ENCODE data around the gene ZBTB6.

ZBTB6 gene, protein sequence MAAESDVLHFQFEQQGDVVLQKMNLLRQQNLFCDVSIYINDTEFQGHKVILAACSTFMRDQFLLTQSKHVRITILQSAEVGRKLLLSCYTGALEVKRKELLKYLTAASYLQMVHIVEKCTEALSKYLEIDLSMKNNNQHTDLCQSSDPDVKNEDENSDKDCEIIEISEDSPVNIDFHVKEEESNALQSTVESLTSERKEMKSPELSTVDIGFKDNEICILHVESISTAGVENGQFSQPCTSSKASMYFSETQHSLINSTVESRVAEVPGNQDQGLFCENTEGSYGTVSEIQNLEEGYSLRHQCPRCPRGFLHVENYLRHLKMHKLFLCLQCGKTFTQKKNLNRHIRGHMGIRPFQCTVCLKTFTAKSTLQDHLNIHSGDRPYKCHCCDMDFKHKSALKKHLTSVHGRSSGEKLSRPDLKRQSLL

DNA sequence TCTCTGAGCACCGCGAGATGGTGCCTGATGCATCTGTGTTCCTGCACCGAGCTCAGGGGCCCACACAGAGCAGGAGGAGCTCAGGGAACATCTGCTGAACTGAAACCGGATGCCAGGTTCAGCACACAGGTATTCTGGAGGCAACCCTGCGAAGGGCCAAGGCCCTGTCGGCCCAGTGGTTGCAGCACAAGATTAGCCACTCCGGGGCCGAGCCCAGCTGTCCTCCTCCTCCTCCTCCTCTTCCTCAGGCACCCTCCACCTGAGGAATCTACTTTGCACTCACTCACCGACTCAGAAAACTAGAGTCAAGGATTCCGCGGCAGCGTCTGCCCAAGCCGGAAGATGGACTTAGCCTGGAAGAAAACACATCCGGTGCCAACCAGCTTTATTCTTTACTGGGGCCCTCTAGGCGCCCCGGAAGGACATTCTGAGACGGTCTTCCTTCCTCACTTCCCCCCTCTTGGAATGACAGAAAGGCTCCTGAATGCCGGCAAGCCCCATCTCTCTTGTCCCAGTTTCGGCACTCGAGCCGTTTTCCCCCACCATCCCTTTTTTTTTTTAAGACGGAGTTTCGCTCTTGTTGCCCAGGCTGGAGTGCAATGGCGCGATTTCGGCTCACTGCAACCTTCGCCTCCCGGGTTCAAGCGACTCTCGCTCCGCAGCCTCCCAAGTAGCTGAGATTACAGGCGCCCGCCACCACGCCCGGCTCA, at the start of gene ZBTB6:
TSS of gene ZBTB6 (minus strand) at position 360 of the 710 bp plus-strand sequence. CDS start 1,251 bp downstream, outside the sequence.
- DNase-seq = peak; percentile 47

DNA sequence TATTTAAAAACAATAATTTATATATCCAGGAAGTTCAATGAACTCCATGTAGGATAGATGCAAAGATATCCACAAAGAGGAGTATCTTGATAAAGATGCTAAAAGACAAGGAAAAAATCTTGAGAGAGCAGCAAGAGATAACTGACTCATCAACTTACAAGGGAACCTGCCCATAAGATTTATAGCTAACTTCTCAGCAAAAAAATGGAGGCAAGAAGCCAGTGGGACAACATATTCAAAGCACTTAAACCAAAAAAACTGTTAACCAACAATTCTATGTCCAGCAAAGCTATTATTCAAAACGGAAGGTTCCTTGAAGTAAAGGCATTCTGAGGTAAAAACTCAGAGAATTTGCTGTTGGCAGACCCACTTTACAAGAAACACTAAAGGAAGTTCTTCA, 48.0 kb upstream of the ZBTB6 start:
- no peak for DNase-seq

DNA sequence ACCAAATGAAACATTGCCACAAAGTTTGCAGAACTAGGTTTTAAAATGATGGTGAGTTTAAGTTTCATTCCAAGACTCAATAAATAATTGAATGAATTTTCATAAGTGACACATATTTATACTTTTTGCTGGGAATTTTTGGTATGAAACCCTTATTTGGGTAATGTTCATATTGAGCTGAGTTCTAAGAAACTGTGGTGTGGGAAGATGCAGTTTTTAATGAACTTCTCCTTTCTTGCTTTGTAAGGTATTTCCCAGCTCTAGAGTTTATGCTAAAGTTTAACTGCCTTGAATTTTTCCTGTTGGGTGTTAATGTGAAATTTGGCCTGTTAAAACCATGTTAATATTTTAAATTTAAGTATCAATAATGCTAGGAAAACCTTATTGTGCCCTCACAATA, 42.8 kb upstream of the ZBTB6 start:
- no peak for DNase-seq

DNA sequence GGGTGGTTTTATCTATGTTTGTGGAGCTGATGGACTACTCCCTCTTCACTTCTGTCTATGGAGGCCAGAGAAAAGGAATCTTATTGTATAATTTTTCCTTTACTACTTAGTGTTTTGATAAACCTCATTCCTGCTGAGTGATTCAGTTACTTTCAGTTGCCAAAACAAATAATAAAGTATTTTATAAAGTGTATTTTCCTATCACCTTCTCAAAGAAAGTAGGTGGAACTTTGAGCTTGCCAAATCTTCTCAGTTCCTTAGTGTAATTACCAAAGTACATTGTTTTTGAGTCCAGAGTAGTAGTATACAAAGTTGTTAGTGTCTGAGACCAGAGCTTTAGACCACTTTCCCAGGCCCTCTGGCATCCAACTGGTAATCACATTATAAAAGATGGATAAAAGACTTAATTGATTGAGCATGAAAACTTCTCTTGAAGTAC, 41.1 kb upstream of the ZBTB6 start:
- no peak for DNase-seq

DNA sequence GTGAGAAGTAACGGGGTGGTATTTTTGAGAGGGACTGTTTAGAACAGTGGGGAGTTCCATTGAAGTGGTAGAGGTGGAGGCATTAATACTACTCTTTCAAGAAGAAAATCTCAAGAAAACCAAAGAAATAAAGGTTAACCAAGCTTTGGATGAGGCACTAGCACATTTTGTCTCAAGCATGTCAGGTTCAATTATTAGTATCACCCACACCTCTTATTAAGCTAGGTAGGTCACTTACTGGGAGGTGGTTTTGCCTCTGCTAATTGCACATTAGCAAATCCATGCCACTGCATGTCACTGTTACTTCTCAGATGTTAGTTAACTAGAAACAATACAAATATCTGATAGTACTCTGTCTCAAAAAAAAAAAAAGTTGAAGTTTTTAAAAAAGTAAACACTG, 37.9 kb upstream of the ZBTB6 start:
- DNase-seq = no peak

DNA sequence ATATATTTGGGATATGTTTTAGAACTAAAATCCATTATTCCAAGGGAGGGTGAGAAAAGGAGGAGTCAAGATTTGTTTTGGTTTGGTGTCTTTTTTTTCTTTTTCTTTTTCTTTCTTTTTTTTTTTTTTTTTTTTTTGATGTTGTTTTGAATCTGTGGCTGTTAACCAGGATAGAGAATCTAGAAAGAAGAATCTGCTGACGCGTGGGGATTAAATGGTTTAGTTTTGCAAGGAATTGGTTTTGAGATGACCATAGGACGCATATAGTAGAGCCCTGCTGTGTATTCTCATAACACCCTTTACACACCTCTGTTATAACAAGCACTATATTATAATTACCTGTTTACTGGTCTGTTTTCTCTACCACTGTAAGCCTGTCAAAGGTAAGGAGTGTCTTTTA, 37.1 kb upstream of the ZBTB6 start:
- DNase-seq = no peak

DNA sequence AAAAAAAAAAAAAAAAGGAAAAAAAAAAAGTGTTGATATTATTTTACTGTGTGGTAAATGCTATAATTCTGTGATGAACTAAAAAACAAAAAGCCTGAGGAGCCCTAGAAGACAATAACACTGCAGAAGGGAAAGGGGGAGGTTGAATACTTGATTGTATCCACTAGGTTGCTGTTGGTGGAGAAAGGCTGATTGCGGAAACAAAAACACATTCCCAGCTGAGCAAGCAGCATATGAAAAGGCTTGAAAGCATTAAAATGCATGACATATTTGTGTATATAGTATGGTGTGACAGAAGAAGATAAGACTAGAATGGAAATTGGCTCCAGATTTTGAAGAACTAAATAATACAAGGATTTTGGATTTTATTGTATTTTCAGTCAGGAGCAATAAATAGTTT, 36.6 kb upstream of the ZBTB6 start:
- DNase-seq = no peak

DNA sequence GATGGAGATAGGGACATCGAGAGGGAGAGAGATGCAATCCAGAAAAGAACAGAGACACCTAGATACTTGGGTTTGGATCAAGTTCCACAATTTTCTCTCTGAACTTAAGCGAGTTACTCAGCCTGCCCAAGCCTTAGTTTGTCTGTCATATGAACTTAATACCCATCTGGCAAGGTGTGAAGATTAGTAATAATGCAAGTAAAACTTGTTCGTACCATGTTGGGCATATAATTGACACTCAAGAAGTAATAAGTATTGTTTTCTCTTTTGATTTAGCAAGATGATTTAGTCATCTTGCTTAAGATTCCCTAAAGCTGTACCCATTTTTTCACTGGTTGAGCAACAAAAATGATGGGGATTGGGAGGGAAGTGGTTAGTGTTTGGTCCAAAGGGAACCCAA, 35.2 kb upstream of the ZBTB6 start:
- DNase-seq = no peak

DNA sequence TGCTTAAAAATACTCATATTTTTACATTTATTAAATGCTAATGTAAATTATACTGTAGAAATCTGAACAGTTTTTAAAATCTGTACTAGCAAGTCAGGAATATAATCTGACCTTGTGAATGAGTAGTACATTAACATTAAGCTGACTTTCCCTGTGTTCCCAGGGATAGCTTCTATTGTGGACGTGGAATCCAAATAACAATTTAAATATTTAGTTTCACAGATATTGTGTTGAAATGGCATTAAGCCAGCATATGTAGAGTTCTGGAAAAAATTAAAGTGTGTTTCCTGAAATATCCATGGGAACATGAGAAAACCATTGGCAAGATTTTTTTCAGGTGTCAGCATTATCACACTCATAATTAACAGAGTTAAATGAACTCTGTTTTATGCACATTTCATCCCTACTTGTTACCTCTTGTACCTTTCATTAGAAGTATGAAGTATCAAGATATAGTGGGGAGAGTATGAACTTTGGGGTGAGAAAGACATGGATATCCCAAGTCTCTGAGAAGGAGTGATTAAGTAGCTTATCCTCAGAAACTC, 33.4 kb upstream of the ZBTB6 start:
- no peak for DNase-seq

DNA sequence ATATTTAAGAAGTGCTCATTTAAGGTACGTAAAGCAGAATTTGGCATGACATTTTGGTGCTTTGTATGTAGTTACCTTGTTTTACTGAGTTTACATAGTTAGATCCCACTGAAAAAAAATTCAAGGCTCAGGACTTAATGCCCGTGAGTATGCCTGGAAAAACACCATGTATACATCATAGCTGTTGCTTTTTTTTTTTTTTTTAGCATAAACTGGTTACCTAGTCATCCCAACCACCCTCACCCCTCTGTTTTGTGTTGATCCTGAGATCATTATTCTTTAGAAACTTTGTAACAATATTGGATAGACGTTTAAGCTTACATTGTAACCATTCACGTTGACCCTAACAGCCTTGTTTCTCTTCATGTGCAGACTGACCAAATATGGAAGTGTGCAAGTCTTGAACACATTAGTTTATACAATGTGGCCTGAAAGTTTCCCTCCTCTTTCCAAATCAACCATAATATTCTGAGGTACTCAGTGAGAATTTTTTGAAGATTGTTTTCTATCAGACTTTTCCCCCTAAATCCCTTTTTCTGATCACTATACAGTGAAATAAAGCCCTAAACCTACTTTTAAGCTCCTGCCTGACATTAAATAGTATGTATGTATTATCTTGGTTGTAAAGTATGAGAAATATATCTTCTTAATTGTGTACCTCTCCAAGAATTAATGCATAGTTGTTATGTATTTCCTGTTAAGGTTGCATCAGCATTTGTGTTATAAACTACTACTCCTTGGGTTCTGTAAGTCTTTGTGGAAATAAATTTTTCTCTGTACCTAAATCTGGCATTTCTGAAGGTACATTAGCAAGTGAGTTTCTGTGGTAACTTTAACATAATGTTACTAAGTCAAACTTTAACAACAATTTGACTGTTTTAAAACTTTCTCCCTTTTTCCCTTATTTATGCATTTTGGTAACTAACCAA, 32.1 kb upstream of the ZBTB6 start:
- DNase-seq = no peak

DNA sequence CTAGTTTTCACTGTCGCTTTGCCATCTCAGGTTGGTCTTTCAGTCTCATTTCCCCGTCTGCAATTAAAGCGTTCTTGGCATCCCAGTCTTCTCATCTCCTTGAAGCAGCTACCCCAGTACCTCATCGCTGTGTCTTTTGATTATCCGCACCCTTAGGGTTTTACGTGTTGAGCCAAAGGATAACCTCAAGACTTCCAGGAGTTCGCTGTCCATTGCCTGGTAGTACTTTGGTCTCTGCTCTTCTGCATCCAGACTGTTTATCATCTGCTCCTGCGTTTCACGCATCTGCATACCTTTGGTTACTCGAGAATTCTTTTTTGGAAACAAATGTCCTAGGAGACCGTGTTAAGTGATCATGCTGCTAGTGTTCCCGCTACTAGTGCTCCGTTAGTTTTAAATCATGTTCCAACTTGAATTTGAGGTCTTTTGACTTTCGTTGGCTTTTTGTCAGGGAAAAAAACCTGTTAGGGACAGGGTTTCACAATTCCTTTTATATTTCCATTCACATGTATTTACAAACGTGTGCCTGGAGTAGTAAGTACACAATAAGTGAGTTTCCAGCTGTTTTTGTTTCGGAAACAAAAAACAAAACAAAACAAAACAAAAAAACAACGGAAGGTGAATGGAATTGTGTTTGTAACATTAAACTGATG, 28.6 kb upstream of the ZBTB6 start:
- no peak for DNase-seq

DNA sequence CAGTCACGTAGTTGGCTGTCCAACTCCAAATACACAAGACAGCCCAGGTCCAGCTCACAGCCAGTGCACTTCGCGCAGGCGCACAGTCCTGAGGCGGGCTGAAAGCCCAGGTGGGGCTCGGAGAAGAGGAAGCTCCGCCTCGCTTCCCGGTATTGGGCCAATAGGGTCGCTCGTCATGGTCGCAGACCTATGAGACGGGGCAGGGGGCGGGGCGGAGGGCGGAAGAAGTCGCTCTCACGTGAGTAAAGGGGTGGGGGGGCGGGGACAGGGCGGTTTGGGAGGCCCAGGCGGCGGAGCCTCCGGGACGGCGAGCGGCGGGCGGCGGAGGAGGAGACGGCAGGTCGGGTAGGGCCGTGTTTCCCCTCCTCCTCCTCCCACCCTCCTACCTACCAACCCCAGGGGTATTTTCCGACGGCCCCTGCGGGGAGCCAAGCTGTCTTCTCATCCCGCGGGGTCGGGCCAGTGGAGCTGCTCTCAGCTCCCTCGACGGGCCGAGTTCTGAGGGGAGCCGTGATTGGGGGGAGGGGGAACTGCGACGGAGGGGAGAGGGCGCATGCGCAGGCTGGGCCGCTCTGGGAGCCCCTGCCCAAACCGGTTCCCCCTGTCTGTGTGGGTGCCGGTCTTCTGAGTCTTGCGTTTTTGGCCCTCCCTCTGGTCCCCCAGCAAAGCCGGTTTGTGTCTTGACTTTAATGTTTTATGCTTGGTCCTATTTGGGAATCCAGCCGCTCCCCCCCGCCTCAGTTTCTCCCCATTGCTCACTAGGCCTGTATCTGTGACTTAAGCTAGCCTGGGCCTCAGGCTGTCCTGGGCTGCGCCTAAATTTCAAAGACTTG, 27.8 kb upstream of the ZBTB6 start, which contains the start of gene RABGAP1:
TSS of gene RABGAP1 (plus strand) at position 272 of the 833 bp plus-strand sequence. CDS start 16,040 bp downstream, outside the sequence.
- peak; percentile 96 for DNase-seq

DNA sequence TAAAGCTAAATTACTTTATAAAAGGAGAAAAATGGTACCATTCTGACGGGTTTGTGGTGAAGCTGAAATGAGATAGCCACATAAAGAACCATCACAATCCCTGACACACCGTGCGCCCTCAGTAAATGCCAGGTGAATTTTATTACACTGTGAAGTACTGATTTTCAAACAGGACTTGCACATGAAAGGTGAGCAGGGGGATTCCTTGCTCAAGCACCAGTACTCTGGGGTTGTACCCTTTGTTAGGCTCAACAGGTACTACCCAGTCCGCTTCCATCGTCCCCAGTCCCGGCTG, 27.3 kb upstream of the ZBTB6 start:
- no peak for DNase-seq

DNA sequence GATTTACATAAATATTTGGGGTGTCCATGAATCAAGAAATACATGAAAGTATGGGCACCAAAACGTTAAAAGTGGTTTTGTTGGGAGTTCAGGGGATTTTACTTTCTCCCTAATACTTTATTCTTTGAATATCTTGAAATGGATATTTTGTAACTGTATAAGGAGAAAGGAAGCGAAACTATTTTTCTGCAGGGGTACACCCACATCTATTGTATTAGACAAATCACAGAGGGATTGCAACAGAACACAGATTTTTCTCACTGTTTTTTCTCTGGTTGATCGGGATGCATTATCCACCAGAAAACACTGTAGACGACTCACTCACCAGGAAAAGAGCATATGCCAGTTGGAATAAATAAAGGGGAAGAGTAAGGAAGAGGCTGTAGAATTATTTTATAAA, 26.5 kb upstream of the ZBTB6 start:
- DNase-seq = no peak

DNA sequence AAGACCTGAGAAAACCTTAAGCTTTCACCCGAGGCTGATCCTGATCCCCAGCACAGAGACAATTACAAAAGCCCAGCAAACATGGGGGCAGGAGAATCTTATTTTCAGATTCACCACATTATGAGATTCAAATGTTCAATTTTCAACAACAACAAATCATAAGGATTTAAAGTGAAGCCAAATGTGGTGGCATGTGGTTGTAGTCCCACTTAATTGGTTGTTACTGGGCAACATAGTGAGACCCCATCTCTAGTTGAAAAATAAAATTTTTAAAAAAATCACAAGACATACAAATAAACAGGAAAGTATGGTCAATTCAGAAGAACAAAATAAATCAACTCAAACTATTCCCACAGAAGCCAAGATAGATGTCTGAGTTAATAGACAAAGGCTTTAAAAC, 23.8 kb upstream of the ZBTB6 start:
- DNase-seq = no peak

DNA sequence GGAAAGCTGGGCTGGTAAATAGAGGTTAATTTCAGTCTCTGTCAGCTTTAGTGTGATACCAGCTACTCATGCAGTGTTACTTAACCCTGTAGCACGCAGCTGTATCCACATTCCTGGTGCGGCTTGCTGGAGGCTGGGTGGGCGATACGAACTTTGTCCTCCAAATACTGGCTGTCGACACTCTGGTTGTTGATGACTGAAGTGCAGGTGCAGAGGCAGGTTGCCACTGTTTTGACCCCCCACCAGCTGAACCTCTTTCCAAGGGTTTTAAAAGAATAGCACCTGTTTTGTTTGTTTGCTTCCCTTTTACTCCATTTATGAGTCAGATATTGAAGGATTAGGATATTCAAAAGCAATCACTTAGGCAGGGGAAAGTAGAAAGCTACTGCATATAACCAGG, 23.3 kb upstream of the ZBTB6 start:
- no peak for DNase-seq

DNA sequence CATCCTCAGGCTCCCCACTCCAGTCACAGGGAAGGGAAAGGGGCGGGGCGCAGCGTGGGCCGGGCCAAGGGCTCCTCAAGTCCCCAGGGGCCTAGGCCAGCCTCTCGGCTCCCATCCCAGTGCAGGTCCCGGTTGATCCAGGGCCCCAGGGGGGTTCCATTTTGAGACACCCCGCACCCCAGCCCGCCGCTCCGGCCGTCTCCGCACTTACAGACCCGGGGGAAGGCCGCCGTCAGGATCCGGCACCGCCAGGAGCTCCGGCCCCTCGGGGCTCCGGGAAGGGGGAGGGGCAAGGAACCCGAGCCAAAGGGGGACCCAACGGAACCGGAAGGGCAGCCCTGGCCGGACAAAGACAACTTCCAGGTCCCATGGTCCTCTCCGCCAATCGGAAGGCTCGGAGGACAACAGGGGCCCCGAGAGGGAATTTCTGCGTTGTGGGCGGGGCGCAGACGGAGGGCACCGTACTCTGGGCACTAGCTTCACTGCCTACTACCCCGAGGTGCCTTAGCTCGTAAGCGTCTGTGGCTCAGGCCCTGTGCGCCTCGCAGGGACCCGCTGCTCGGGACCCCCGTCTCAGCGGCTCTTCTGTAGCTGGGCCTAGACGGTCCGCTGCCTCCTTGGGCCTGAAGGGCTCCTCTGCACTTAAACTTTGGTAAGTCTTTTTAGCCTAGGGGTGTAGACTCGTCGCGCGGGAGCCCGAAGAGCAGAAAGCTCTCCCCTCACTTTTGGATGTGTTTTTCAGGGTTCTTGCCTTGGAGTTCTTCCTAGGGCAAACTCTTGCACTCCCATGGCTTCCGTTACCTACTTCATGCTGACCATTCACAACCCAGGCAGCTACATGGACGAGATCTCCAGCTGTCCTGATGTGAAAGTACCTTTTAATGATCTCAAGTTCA, 18.4 kb upstream of the ZBTB6 start, which contains the start of gene ZBTB26:
TSS of gene ZBTB26 (minus strand) at position 287 of the 896 bp plus-strand sequence. CDS start 11,578 bp downstream, outside the sequence.
- DNase-seq = peak; percentile 75

DNA sequence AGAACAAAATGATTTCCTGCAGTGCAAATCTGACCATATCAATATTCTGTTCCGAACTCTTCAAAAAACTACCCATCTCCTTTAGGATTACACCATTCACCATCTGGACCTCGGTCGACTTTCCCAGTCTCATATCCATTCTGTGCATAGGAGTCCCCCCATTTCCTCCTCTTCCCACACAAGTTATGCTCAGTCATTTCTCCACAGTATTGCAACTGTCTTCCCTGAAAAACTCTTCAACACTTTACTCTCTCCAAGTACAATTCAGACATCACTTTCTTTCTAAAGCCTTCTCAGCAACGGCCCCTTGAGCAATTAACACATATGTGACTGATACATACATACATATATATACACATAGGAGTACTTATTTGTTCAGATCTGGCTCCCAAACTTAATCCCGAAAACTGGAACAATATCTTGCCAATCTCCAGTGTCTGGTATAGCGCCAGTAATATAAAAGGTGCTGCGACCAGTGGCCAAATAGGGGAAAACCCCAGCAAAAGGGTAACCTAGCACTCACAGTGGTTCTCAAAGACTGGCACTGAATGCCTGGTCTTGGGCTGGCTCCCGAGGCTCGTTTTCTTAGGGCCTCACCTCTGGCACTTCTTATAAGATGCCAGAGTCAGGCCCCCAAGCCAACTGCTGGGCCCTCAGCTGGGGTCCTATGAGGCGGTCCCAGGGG, 17.6 kb upstream of the ZBTB6 start:
- no peak for DNase-seq

DNA sequence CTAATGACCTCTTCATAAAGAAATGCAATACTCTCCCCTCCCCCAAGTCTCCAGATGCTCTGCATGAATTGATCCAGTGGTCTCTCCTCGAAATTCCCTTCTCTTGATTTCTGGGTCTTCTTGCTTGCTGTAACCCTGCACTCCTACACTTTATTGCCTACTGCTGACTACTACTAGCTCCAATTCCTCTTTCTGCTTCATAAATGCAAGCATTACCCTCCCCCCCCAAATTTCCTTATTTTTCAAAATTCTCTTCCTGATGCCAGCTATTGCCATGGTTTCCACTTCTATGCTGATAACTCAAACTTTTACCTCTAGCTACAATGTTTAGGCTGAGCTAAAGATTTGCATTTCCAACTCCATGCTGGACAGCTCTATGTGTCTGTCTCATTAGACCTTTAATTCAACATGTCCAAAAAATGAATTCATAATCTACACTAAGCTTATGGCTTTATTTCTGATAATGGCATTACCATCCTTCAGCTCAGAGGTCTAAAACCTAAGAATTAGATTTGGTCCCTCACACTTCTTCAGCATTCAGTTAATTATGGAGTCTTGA, 16.8 kb upstream of the ZBTB6 start:
- DNase-seq = no peak
